WERI-Rb-1 (cell line): ENCODE results near the gene KIAA1671.
A peak's percentile ranks its signal among the peaks of the same experiment; 100 is the strongest.

ENCODE experiments used
- DNase-seq: peaks from one replicate; pipeline ENCODE4 v3.0.0-alpha.2; 2020
- H3K27ac ChIP-seq: fragments of 250-450 bp; sonication (Bioruptor Pico); 2 replicates; pipeline ENCODE4 v1.5.1; 2020; ENCODE audit warnings: mild to moderate bottlenecking, moderate library complexity
- H3K27me3 ChIP-seq: fragments of 250-450 bp; sonication (Bioruptor Pico); 2 replicates; pipeline ENCODE4 v1.5.1; 2021; ENCODE audit warnings: mild to moderate bottlenecking, low read depth, moderate library complexity; ENCODE audit not compliant: insufficient read depth, severe bottlenecking
- H3K36me3 ChIP-seq: fragments of 250-450 bp; sonication (Bioruptor Pico); 2 replicates; pipeline ENCODE4 v1.5.1; 2020; ENCODE audit warnings: mild to moderate bottlenecking, moderate library complexity
- H3K4me3 ChIP-seq: 2 replicates; pipeline ENCODE4 v1.5.1; 2011; ENCODE audit warnings: low read depth, mild to moderate bottlenecking, control low read depth, low read length
- H3K9me3 ChIP-seq: fragments of 250-450 bp; sonication (Bioruptor Pico); 2 replicates; pipeline ENCODE4 v1.5.1; 2021; ENCODE audit warnings: mild to moderate bottlenecking, moderate library complexity; ENCODE audit not compliant: severe bottlenecking
- TF ChIP-seq, protein P1 (sequence below): IDR thresholded peaks from 2 replicates; pipeline ENCODE4 v1.5.1; 2011; ENCODE audit warnings: low read depth, mild to moderate bottlenecking, control low read depth, inconsistent platforms, low read length

The KIAA1671 gene

DNA sequence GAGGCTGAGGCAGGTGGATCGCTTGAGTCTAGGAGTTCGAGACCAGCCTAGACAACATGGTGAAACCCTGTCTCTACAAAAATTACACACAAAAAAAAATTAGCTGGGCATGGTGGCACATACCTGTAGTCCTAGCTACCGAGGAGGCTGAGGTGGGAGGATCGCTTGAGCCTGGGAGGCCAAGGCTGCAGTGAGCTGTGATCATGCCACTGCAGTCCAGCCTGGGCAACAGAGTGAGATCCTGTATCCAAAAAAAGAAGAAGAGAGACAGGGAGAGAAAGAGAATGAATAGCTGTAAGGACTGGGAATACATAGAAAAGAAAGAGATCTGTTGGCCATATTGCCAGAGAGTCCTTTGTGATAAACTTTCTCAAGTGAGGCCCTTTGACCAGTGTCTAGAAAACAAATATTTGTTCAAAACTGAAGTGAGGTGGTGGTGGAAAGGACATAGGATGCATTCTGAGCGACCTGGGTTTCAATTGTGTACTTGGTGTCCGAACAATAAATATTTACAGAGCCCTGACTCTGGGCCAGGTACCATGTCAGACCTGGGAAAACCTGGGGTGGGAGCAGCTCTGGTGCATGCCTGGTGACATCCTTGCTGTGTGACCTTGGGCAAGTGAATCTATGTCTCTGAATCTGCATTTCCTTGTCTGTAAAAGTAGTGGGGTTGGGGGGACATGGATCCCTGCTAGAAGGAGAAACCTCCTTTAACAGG is 157.5 kb downstream of the KIAA1671 start:
- no peaks in the 10 kb centered on the region for H3K36me3 ChIP-seq
- TF ChIP-seq, protein P1, sequence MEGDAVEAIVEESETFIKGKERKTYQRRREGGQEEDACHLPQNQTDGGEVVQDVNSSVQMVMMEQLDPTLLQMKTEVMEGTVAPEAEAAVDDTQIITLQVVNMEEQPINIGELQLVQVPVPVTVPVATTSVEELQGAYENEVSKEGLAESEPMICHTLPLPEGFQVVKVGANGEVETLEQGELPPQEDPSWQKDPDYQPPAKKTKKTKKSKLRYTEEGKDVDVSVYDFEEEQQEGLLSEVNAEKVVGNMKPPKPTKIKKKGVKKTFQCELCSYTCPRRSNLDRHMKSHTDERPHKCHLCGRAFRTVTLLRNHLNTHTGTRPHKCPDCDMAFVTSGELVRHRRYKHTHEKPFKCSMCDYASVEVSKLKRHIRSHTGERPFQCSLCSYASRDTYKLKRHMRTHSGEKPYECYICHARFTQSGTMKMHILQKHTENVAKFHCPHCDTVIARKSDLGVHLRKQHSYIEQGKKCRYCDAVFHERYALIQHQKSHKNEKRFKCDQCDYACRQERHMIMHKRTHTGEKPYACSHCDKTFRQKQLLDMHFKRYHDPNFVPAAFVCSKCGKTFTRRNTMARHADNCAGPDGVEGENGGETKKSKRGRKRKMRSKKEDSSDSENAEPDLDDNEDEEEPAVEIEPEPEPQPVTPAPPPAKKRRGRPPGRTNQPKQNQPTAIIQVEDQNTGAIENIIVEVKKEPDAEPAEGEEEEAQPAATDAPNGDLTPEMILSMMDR, result no peak
- no peak for DNase-seq
- no peak overlapping the region for H3K4me3 ChIP-seq
- no peak overlapping the region; the same call in 1 of the 2 replicates for H3K27ac ChIP-seq
- no peaks in the 10 kb centered on the region for H3K9me3 ChIP-seq
- no peaks in the 10 kb centered on the region for H3K27me3 ChIP-seq

DNA sequence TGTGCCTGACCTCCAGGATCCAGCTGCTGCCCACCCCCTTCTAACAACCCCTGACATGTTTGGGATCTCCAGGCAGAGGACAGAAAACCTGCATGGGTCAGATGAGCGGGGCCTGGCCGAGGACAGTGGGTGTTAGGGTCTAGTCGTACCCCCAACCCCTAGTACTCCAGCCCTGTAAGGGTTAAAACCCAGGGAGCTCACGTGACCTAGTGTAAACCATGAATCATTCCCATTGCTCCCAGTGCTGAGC is 158.0 kb downstream of the KIAA1671 start:
- Histone ChIP-seq H3K36me3 (no peaks in the 10 kb centered on the region), H3K27me3 (no peaks in the 10 kb centered on the region), H3K9me3 (no peaks in the 10 kb centered on the region), H3K27ac (peak overlapping the region; percentile 73), H3K4me3 (peak overlapping the region; percentile 63)
- DNase-seq, result no peak
- TF ChIP-seq, protein P1, result no peak

DNA sequence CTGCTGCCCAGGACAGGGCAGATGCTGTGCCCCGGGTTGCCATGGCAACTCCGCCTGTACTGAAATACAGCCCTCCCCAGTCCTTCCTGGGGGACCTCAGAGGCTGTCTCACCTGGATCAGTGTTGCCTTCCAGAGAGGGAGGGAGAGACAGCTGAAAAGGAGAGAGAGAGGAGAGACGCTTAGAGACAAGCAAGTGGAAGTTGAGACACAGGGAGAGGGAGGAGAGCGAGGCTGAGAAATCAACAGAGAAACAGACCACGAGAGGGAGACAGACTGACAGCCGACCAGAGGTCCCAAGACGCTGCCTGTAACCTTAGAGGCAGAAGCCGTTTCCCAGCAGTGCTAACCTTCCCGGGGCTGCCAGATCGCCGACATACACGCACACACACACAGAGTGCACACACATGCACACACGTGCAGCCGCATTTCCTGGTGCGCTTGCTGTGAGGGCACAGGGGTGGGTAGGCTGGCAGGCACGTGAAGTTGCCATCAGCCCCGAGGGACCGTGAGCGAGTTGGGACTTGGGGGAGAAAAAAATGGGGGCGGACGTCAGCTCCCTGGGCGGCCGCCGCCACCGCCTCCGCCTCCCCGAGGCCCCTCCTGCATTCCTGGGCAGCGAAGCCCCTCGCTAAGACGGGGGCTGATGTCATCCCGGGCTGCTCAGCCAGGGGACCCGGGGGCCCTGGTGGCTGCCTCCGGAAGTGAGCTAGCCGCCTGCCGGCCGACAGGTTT is 158.5 kb downstream of the KIAA1671 start:
- TF ChIP-seq, protein P1, result peak; percentile 86
- peak overlapping the region; percentile 63 for H3K4me3 ChIP-seq
- H3K36me3 ChIP-seq, result no peaks in the 10 kb centered on the region
- DNase-seq, result peak; percentile 76
- H3K27ac ChIP-seq, result peak overlapping the region; percentile 73
- H3K9me3 ChIP-seq, result no peaks in the 10 kb centered on the region
- H3K27me3 ChIP-seq, result no peaks in the 10 kb centered on the region

DNA sequence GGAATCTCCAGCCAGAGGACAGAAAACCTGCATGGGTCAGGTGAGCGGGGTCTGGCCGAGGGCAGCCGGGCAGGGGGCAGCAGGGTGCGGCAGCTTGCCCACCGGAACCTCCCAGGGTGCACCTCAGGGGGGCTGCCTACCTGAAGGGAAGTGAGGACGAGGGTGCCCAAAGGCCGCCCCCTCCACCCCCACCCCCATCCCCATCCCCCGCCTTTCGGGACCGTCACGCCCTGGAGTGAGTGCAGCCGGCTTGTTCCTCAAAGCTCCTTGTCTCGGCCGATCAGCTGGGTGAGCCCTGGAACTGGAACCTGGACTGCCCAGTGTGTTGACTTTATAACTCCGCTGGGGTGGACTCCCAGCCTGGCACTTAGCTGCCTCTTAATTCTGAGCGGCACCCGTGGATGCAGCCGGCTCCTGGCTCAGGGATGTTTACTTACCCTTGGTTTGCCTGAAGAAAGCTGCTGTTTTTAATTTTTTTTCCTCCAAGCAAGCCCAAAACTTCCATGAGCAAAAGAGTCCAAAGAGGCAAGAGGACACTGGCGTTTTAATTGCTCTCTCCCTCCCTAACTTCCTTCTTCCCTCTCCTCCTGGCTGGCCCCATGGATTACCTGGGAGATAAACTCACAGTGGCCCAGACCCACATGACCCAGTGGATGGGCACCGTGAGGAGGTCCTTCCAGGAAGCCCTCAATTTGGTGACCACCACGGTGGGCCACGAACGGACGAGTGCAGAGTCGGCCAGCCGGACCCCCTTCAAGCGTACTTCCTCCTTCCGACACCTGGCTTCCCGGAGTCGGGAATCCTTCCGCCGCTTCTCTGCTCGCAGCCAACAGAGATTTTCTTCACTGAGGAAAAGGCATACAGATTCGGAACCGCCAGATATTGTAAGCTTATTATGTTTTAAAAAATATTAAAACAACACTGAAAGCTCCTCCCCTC is 159.3 kb downstream of the KIAA1671 start:
- Histone ChIP-seq H3K27ac (peak overlapping the region; percentile 73), H3K4me3 (peak overlapping the region; percentile 63), H3K36me3 (no peaks in the 10 kb centered on the region), H3K9me3 (no peaks in the 10 kb centered on the region), H3K27me3 (no peaks in the 10 kb centered on the region)
- TF ChIP-seq, protein P1, result no peak
- peak; percentile 36 for DNase-seq

DNA sequence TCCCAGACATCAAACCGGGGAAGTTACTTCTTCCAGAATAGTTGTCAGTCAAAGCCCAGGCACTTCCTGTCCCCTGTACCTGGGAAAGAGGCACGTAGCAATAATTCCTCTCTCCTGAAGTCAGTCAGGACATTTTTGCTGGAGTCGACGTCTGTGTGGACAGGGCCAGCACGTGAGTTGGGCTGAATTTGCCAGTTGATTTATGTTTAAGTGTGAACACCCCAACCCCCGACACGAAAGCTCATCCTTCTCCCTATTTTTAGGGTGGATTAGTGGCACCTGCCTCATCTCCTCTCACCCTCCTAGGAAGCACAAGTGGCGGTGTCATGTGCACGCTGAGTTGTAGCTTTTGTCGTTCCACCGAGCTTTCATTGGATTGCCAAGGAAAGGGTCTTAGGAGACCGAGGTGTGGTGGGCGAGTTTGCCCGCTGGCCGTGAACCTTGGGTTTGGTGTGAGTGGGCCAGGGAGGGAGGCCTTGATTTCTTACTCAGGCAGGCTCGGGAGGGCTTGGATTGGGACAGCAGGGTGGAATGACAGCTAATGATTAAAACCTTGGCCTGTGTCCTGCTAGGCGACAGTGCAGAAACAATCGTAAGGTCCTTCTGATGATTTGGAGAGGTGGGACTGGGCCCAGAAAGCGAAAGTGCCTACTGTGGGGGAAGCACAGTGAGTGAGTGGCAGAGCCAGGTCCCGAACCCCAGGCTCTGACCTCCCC is 160.2 kb downstream of the KIAA1671 start:
- Histone ChIP-seq H3K9me3 (no peaks in the 10 kb centered on the region), H3K4me3 (no peak overlapping the region), H3K36me3 (no peaks in the 10 kb centered on the region), H3K27me3 (no peaks in the 10 kb centered on the region), H3K27ac (peak overlapping the region; percentile 45; the same call in 1 of the 2 replicates)
- TF ChIP-seq, protein P1, result no peak
- DNase-seq, result no peak
